NCI-H1436 (cell line): ENCODE data around the gene KAZN.

Source experiments
- DNase-seq: peaks from one replicate; lab custom pipeline; 2025; lab: John Stamatoyannopoulos, UW

KAZN gene

GRCh38 chr1:14794136-14794768 lies 195.8 kb downstream of the KAZN start:
- no peak for DNase-seq

- DNase-seq = no peak
Measured at GRCh38 chr1:14794906-14795305, 196.4 kb downstream of the KAZN start.

GRCh38 chr1:14795589-14795988 lies 197.1 kb downstream of the KAZN start:
- no peak for DNase-seq

GRCh38 chr1:14800014-14800413 lies 201.5 kb downstream of the KAZN start:
- no peak for DNase-seq

GRCh38 chr1:14800500-14801076 lies 202.1 kb downstream of the KAZN start:
- DNase-seq = no peak

GRCh38 chr1:14803002-14803789 lies 204.7 kb downstream of the KAZN start:
- DNase-seq = no peak

- no peak for DNase-seq
Measured at GRCh38 chr1:14804626-14805025, 206.1 kb downstream of the KAZN start.

- no peak for DNase-seq
Measured at GRCh38 chr1:14806772-14807171, 208.3 kb downstream of the KAZN start.

- DNase-seq = no peak
Measured at GRCh38 chr1:14808768-14809167, 210.3 kb downstream of the KAZN start.

GRCh38 chr1:14809191-14809981 lies 210.9 kb downstream of the KAZN start:
- no peak for DNase-seq

- DNase-seq = no peak
Measured at GRCh38 chr1:14810595-14811361, 212.3 kb downstream of the KAZN start.

GRCh38 chr1:14811573-14811972 lies 213.1 kb downstream of the KAZN start:
- DNase-seq = no peak

- no peak for DNase-seq
Measured at GRCh38 chr1:14812189-14812588, 213.7 kb downstream of the KAZN start.

- no peak for DNase-seq
Measured at GRCh38 chr1:14815175-14815877, 216.8 kb downstream of the KAZN start.

- no peak for DNase-seq
Measured at GRCh38 chr1:14817223-14818170, 219.0 kb downstream of the KAZN start.

GRCh38 chr1:14820295-14821085 lies 222.0 kb downstream of the KAZN start:
- no peak for DNase-seq

GRCh38 chr1:14822493-14822892 lies 224.0 kb downstream of the KAZN start:
- DNase-seq = no peak

GRCh38 chr1:14822996-14823395 lies 224.5 kb downstream of the KAZN start:
- no peak for DNase-seq

GRCh38 chr1:14824314-14824915 lies 225.9 kb downstream of the KAZN start:
- no peak for DNase-seq
